SU-DHL-6 (cell line): Measurements from ENCODE around the gene MCOLN2.

Source experiments
- H2AFZ ChIP-seq: fragments of 200-600 bp; sonication (generic); 2 replicates; pipeline ENCODE4 v1.6.1; 2014; ENCODE audit warnings: low read depth, mild to moderate bottlenecking, moderate library complexity, mixed read lengths, antibody characterized with exemption, low read length; ENCODE audit not compliant: severe bottlenecking
- H3F3A ChIP-seq: fragments of 200-600 bp; shearing (Covaris generic); 2 replicates; pipeline ENCODE4 v1.6.0; 2016; ENCODE audit warnings: antibody characterized with exemption, mild to moderate bottlenecking; ENCODE audit not compliant: insufficient read depth
- H3K27ac ChIP-seq: fragments of 200-600 bp; sonication (generic); 2 replicates; pipeline ENCODE4 v1.5.1; 2016; ENCODE audit warnings: low read depth, mild to moderate bottlenecking, low read length, moderate library complexity, mixed read lengths
- H3K27me3 ChIP-seq: fragments of 200-600 bp; sonication (generic), shearing (Covaris generic); 2 replicates; pipeline ENCODE4 v1.6.0; 2014; ENCODE audit warnings: mild to moderate bottlenecking, low read length
- H3K36me3 ChIP-seq: fragments of 200-600 bp; sonication (generic); 2 replicates; pipeline ENCODE4 v1.6.1; 2014; ENCODE audit warnings: mild to moderate bottlenecking, low read length, mixed read lengths
- H3K4me2 ChIP-seq: fragments of 300-600, 200-600 bp; shearing (Covaris generic), sonication (generic); 2 replicates; pipeline ENCODE4 v1.6.0; 2014; ENCODE audit warnings: low read length, low read depth, mild to moderate bottlenecking; ENCODE audit not compliant: poor library complexity, severe bottlenecking
- H3K4me3 ChIP-seq: fragments of 200-600 bp; sonication (generic); 2 replicates; pipeline ENCODE4 v1.5.1; 2014; ENCODE audit warnings: antibody characterized with exemption, low read length, mild to moderate bottlenecking, mixed read lengths; ENCODE audit not compliant: insufficient read depth, poor library complexity, severe bottlenecking
- H3K79me2 ChIP-seq: fragments of 200-600 bp; sonication (generic); 2 replicates; pipeline ENCODE4 v1.6.1; 2014; ENCODE audit warnings: mild to moderate bottlenecking, low read length, moderate library complexity; ENCODE audit not compliant: insufficient read depth
- H3K9ac ChIP-seq: fragments of 200-600 bp; sonication (generic); 2 replicates; pipeline ENCODE4 v1.7.0; 2014; ENCODE audit warnings: mild to moderate bottlenecking, low read length
- H3K9me2 ChIP-seq: fragments of 200-600 bp; sonication (generic); replicated peaks from 2 replicates; pipeline ENCODE4 v1.6.1; 2014; ENCODE audit warnings: low read length; ENCODE audit not compliant: insufficient read depth
- H3K9me3 ChIP-seq: fragments of 200-600 bp; sonication (generic); 2 replicates; pipeline ENCODE4 v1.6.1; 2014; ENCODE audit warnings: low read length, mixed read lengths; ENCODE audit not compliant: insufficient read depth
- H4K20me1 ChIP-seq: fragments of 200-600 bp; sonication (generic); 2 replicates; pipeline ENCODE4 v1.6.1; 2014; ENCODE audit warnings: low read depth, mild to moderate bottlenecking, antibody characterized with exemption, low read length, moderate library complexity, mixed read lengths
- CTCF ChIP-seq: fragments of 200-600 bp; sonication (generic); IDR thresholded peaks from one replicate; pipeline ENCODE4 v1.5.1; 2017; ENCODE audit warnings: antibody characterized with exemption, mild to moderate bottlenecking, low read length, moderate library complexity; ENCODE audit not compliant: insufficient read depth, poor library complexity, severe bottlenecking
- EZH2phosphoT487 ChIP-seq: fragments of 200-600 bp; sonication (generic), shearing (Covaris generic); conservative IDR thresholded peaks from 2 replicates; pipeline ENCODE4 v1.6.1; 2018; ENCODE audit warnings: mild to moderate bottlenecking, antibody characterized with exemption, low read length, moderate library complexity, mixed read lengths

Gene MCOLN2

GRCh38 chr1:85033221-85033620 lies 36.3 kb upstream of the MCOLN2 start:
- Histone ChIP-seq H3K9me3 (no peaks in the 10 kb centered on the region), H3K36me3 (no peaks in the 10 kb centered on the region), H3F3A (no peaks in the 10 kb centered on the region), H3K27ac (no peak overlapping the region), H3K27me3 (no peaks in the 10 kb centered on the region), H3K9ac (no peak overlapping the region), H4K20me1 (no peaks in the 10 kb centered on the region), H3K9me2 (no peaks in the 10 kb centered on the region), H3K4me2 (no peak overlapping the region), H3K4me3 (no peak overlapping the region), H3K79me2 (no peaks in the 10 kb centered on the region), H2AFZ (no peak overlapping the region)
- TF ChIP-seq EZH2phosphoT487 (no peak), CTCF (no peak)

GRCh38 chr1:85030536-85030935 lies 33.6 kb upstream of the MCOLN2 start:
- no peak overlapping the region for H3K27ac ChIP-seq
- no peak overlapping the region for H3K4me2 ChIP-seq
- no peaks in the 10 kb centered on the region for H3K36me3 ChIP-seq
- H3F3A ChIP-seq, result no peaks in the 10 kb centered on the region
- no peaks in the 10 kb centered on the region for H3K79me2 ChIP-seq
- H3K9me2 ChIP-seq, result no peaks in the 10 kb centered on the region
- no peak overlapping the region for H3K9ac ChIP-seq
- no peak overlapping the region for H3K4me3 ChIP-seq
- no peak overlapping the region for H2AFZ ChIP-seq
- H3K9me3 ChIP-seq, result no peaks in the 10 kb centered on the region
- no peaks in the 10 kb centered on the region for H4K20me1 ChIP-seq
- no peak for TF ChIP-seq EZH2phosphoT487
- no peak for TF ChIP-seq CTCF
- H3K27me3 ChIP-seq, result no peaks in the 10 kb centered on the region

- Histone ChIP-seq H3K27ac (no peak overlapping the region), H3K9ac (no peak overlapping the region), H3K79me2 (no peaks in the 10 kb centered on the region), H3K9me3 (no peaks in the 10 kb centered on the region), H2AFZ (no peak overlapping the region), H3F3A (no peaks in the 10 kb centered on the region), H3K36me3 (no peaks in the 10 kb centered on the region), H3K4me2 (no peak overlapping the region), H3K27me3 (no peaks in the 10 kb centered on the region), H3K9me2 (no peaks in the 10 kb centered on the region), H3K4me3 (no peak overlapping the region), H4K20me1 (no peaks in the 10 kb centered on the region)
- TF ChIP-seq EZH2phosphoT487 (no peak), CTCF (no peak)
Measured at GRCh38 chr1:85028151-85028550, 31.2 kb upstream of the MCOLN2 start.
